ENCODE measurements around the gene HDGF.

The HDGF gene

GRCh38 chr1:156714830-156715229, 36.6 kb downstream of the HDGF start:
- DNase-seq = no peak

- DNase-seq = no peak
These were observed 38.8 kb downstream of the HDGF start for GRCh38 chr1:156712626-156713025.

- DNase-seq = no peak
These were observed 40.3 kb downstream of the HDGF start for GRCh38 chr1:156711011-156711817.

GRCh38 chr1:156709757-156710489, 41.6 kb downstream of the HDGF start:
- DNase-seq = no peak

- no peak for DNase-seq
These were observed 42.4 kb downstream of the HDGF start for GRCh38 chr1:156709031-156709430.

GRCh38 chr1:156708218-156708661, 43.2 kb downstream of the HDGF start:
- no peak for DNase-seq

- no peak for DNase-seq
These were observed 43.9 kb downstream of the HDGF start for GRCh38 chr1:156707417-156708217.

- DNase-seq = peak; percentile 40
These were observed 44.6 kb downstream of the HDGF start for GRCh38 chr1:156706657-156707416.

- DNase-seq = peak; percentile 70
These were observed 45.4 kb downstream of the HDGF start for GRCh38 chr1:156705918-156706656.

GRCh38 chr1:156705321-156705917, 46.1 kb downstream of the HDGF start, which contains the start of gene CRABP2:
CRABP2 (minus strand) TSS chr1:156705583; CDS start chr1:156705446, 137 bp downstream.
- no peak for DNase-seq

- no peak for DNase-seq
These were observed 46.5 kb downstream of the HDGF start for GRCh38 chr1:156704930-156705320.

- DNase-seq = no peak
These were observed 47.2 kb downstream of the HDGF start for GRCh38 chr1:156704166-156704711.

- no peak for DNase-seq
These were observed 47.7 kb downstream of the HDGF start for GRCh38 chr1:156703741-156704140.

- no peak for DNase-seq
These were observed 48.1 kb downstream of the HDGF start for GRCh38 chr1:156703336-156703735.

GRCh38 chr1:156700736-156701531, 50.5 kb downstream of the HDGF start:
- DNase-seq = no peak

- no peak for DNase-seq
These were observed 52.5 kb downstream of the HDGF start for GRCh38 chr1:156698995-156699394.

GRCh38 chr1:156697481-156697880, 54.0 kb downstream of the HDGF start:
- DNase-seq = no peak

- DNase-seq = no peak
These were observed 54.7 kb downstream of the HDGF start for GRCh38 chr1:156696755-156697154.

- no peak for DNase-seq
These were observed 56.8 kb downstream of the HDGF start for GRCh38 chr1:156694690-156694962.

Measured in CD4-positive, alpha-beta T cell treated with Interleukin-21 for 1 hour (primary cell).